ENCODE data around the gene OR13J1.

- TF ChIP-seq CTCF (IDR thresholded peaks at IDR 0.05), result no peak
- TF ChIP-seq POLR2A (IDR thresholded peaks at IDR 0.05), result no peak
Measured at GRCh38 chr9:35882996-35883395, 12.8 kb upstream of the OR13J1 start.
